Smooth muscle cell (in vitro differentiated cells): ENCODE results near the gene ELL. TPM values are rescaled to one million over a fixed set of nuclear protein-coding genes. Genes with fewer than 3 reads are reported as not detected.

Experiments
- DNase-seq: peaks from one replicate; lab custom pipeline; 2025; ENCODE audit not compliant: unreplicated experiment; lab: John Stamatoyannopoulos, UW
- H2AFZ ChIP-seq: fragments of 200-600 bp; sonication (generic); 2 replicates; pipeline ENCODE4 v1.6.0; 2016; ENCODE audit warnings: antibody characterized with exemption, low read depth, mild to moderate bottlenecking
- H3F3A ChIP-seq: fragments of 200-600 bp; sonication (generic); 2 replicates; pipeline ENCODE4 v1.6.0; 2017; ENCODE audit warnings: antibody characterized with exemption, low read depth
- H3K27ac ChIP-seq: fragments of 200-600 bp; sonication (generic); 2 replicates; pipeline ENCODE4 v1.5.1; 2016; ENCODE audit warnings: low read depth, mild to moderate bottlenecking
- H3K27me3 ChIP-seq: fragments of 200-600 bp; sonication (generic); 2 replicates; pipeline ENCODE4 v1.6.1; 2016; ENCODE audit warnings: low read depth, mild to moderate bottlenecking
- H3K36me3 ChIP-seq: fragments of 200-600 bp; sonication (generic); 2 replicates; pipeline ENCODE4 v1.5.1; 2016; ENCODE audit warnings: low read depth
- H3K4me1 ChIP-seq: fragments of 200-600 bp; sonication (generic); 2 replicates; pipeline ENCODE4 v1.5.1; 2016; ENCODE audit warnings: low read depth
- H3K4me2 ChIP-seq: fragments of 200-600 bp; sonication (generic); 2 replicates; pipeline ENCODE4 v1.6.0; 2016; ENCODE audit warnings: mild to moderate bottlenecking
- H3K4me3 ChIP-seq: fragments of 200-600 bp; sonication (generic); 2 replicates; pipeline ENCODE4 v1.5.1; 2016; ENCODE audit warnings: mild to moderate bottlenecking
- H3K79me2 ChIP-seq: fragments of 200-600 bp; sonication (generic); 2 replicates; pipeline ENCODE4 v1.6.0; 2016; ENCODE audit warnings: low read depth, mild to moderate bottlenecking
- H3K9ac ChIP-seq: fragments of 200-600 bp; sonication (generic); 2 replicates; pipeline ENCODE4 v1.6.0; 2016; ENCODE audit warnings: low read depth
- H3K9me3 ChIP-seq: fragments of 200-600 bp; sonication (generic); replicated peaks from 2 replicates; pipeline ENCODE4 v1.5.1; 2016; ENCODE audit warnings: low read depth
- H4K20me1 ChIP-seq: fragments of 200-600 bp; sonication (generic); 2 replicates; pipeline ENCODE4 v1.6.0; 2016; ENCODE audit warnings: low read depth
- WGBS: methylation state at CpG from one replicate; pipeline ENCODE4 v1.1.7; 2016; ENCODE audit warnings: low lambda C conversion rate; 5-methylcytosine and 5-hydroxymethylcytosine counted together
- polyA plus RNA-seq: library from polyadenylated mRNA; unstranded; fragments of >200 nt; fragmentation: Nextera tagmentation; extraction: Ambion mirVana; gene quantifications from 2 replicates; pipeline ENCODE4 v1.2.1, GENCODE V29; 2016
- total RNA-seq: library from RNA; depleted of rRNA; stranded (reverse); fragments of >200 nt; gene quantifications from 2 replicates; pipeline ENCODE4 v1.2.3, GENCODE V29; 2014
- TF ChIP-seq, protein P1 (sequence below): fragments of 200-600 bp; sonication (generic); IDR thresholded peaks from 2 replicates; pipeline ENCODE4 v1.5.1; 2017; ENCODE audit warnings: borderline replicate concordance, mild to moderate bottlenecking, antibody characterized with exemption; ENCODE audit not compliant: insufficient read depth, poor library complexity, severe bottlenecking

The ELL gene
- total and polyA plus RNA-seq, 2 experiments from 2014 or later, result 12.8 to 15.2 TPM

- Histone ChIP-seq H3K27me3 (no peaks in the 10 kb centered on the region), H2AFZ (no peak overlapping the region), H3F3A (no peaks in the 10 kb centered on the region), H3K79me2 (peaks cover 39% of the 10 kb centered on the region), H3K27ac (peak overlapping the region; percentile 84), H3K9ac (no peak overlapping the region), H4K20me1 (no peaks in the 10 kb centered on the region), H3K36me3 (no peaks in the 10 kb centered on the region), H3K4me3 (no peak overlapping the region), H3K9me3 (no peaks in the 10 kb centered on the region), H3K4me1 (peaks cover 6% of the 10 kb centered on the region), H3K4me2 (no peak overlapping the region)
- DNase-seq, result no peak
- 93% methylated on average over 4 of the region's 5 CpGs for WGBS
- TF ChIP-seq, protein P1, sequence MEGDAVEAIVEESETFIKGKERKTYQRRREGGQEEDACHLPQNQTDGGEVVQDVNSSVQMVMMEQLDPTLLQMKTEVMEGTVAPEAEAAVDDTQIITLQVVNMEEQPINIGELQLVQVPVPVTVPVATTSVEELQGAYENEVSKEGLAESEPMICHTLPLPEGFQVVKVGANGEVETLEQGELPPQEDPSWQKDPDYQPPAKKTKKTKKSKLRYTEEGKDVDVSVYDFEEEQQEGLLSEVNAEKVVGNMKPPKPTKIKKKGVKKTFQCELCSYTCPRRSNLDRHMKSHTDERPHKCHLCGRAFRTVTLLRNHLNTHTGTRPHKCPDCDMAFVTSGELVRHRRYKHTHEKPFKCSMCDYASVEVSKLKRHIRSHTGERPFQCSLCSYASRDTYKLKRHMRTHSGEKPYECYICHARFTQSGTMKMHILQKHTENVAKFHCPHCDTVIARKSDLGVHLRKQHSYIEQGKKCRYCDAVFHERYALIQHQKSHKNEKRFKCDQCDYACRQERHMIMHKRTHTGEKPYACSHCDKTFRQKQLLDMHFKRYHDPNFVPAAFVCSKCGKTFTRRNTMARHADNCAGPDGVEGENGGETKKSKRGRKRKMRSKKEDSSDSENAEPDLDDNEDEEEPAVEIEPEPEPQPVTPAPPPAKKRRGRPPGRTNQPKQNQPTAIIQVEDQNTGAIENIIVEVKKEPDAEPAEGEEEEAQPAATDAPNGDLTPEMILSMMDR, result no peak
These were observed 37.8 kb upstream of the ELL start for GRCh38 chr19:18559685-18560084.

DNA sequence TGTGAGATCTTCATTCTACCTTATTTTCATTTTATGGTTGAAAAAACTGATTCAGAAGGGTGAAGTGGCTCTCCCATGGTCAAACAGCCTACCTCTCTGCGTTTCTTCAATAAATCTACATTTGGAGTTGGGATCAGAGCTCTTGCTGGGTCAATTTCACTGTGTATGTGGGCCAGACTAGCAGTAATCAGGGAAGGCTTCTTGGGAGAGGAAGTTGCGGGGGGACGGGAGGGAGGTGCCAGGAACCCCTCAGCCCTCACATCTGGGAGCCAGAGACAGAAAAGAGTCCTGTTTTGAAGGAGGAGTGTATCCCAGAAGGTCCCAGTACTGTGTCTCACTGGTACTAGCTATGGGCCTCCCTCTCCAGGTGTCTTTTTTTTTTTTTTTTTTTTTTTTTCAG is 36.7 kb upstream of the ELL start:
- peaks cover 6% of the 10 kb centered on the region for H3K4me1 ChIP-seq
- peak overlapping the region; percentile 68 for H3K9ac ChIP-seq
- no peak overlapping the region for H2AFZ ChIP-seq
- DNase-seq, result no peak
- no peaks in the 10 kb centered on the region for H3F3A ChIP-seq
- TF ChIP-seq, protein P1, result no peak
- peak overlapping the region; percentile 67 for H3K27ac ChIP-seq
- H3K27me3 ChIP-seq, result no peaks in the 10 kb centered on the region
- 67% methylated on average over 3 of the region's 3 CpGs for WGBS
- H3K36me3 ChIP-seq, result no peaks in the 10 kb centered on the region
- no peaks in the 10 kb centered on the region for H3K9me3 ChIP-seq
- peaks cover 39% of the 10 kb centered on the region for H3K79me2 ChIP-seq
- H3K4me3 ChIP-seq, result peak overlapping the region; percentile 64
- no peaks in the 10 kb centered on the region for H4K20me1 ChIP-seq
- peak overlapping the region; percentile 95 for H3K4me2 ChIP-seq

DNA sequence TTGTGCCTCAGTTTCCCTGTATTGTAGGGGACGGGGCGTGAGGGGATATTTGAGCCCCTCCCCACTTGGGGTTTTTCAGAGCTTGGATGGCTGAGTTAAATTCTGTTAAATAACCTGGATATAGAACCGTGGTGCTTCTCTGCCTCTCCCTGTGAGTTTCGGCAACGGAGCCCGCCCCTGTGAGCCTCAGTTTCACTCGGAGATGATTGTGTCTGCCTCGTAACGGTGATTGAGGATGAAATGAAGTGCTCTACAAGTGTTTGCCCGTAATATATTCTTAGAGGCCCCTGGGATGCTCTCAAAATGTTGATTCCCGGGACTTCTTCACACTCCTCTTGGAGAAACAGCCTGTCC is 36.3 kb upstream of the ELL start:
- peaks cover 39% of the 10 kb centered on the region for H3K79me2 ChIP-seq
- no peaks in the 10 kb centered on the region for H4K20me1 ChIP-seq
- H2AFZ ChIP-seq, result peak overlapping the region; percentile 12
- no peaks in the 10 kb centered on the region for H3K27me3 ChIP-seq
- peak overlapping the region; percentile 68 for H3K9ac ChIP-seq
- peak overlapping the region; percentile 95 for H3K4me2 ChIP-seq
- no peaks in the 10 kb centered on the region for H3F3A ChIP-seq
- peaks cover 6% of the 10 kb centered on the region for H3K4me1 ChIP-seq
- no peaks in the 10 kb centered on the region for H3K9me3 ChIP-seq
- WGBS, result 15% methylated on average over 11 of the region's 11 CpGs
- H3K36me3 ChIP-seq, result no peaks in the 10 kb centered on the region
- peak overlapping the region; percentile 64 for H3K4me3 ChIP-seq
- no peak for DNase-seq
- TF ChIP-seq, protein P1, result no peak
- peak overlapping the region; percentile 67 for H3K27ac ChIP-seq

- Histone ChIP-seq H3F3A (no peaks in the 10 kb centered on the region), H3K4me3 (peak within 1 kb of the TSS; percentile 64), H3K9me3 (no peaks in the 10 kb centered on the region), H3K9ac (peak within 1 kb of the TSS; percentile 68), H3K36me3 (no peaks in the 10 kb centered on the region), H3K27ac (peak within 1 kb of the TSS; percentile 67), H3K4me2 (peak within 1 kb of the TSS; percentile 95), H4K20me1 (no peaks in the 10 kb centered on the region), H3K4me1 (peaks cover 6% of the 10 kb centered on the region), H2AFZ (peak within 1 kb of the TSS; percentile 12), H3K27me3 (no peaks in the 10 kb centered on the region), H3K79me2 (peaks cover 39% of the 10 kb centered on the region)
- TF ChIP-seq, protein P1, result no peak
- DNase-seq, result peak; percentile 70
- WGBS, result 3% methylated on average over 45 of the region's 58 CpGs
These were observed 35.7 kb upstream of the ELL start, which contains the start of gene KXD1 for GRCh38 chr19:18557411-18558201. Gene KXD1, plus strand, starts transcription at chr19:18557870. Its CDS starts 4,187 bp downstream, at chr19:18562057.
